CD4-positive, CD25-positive, alpha-beta regulatory T cell (primary cell): ENCODE results near the gene FAM234A. TPM values are rescaled to one million over a fixed set of nuclear protein-coding genes. Genes with fewer than 3 reads are reported as not detected.
"Not testable (repeated sequence)": the region's sequence is repeated elsewhere in the genome, so short reads cannot be mapped to it uniquely, and the experiment has no call there.

Source experiments
- ATAC-seq, 2 donors: fragments of 150-1000 bp; cut with Tn5 transposase; one replicate each; pipeline ENCODE4 v1.10.0; 2021; ENCODE audit warnings: low read depth in 2 of 2, moderate number of reproducible peaks in 2 of 2, moderate library complexity in 1 of 2
- DNase-seq, 3 donors: peaks; one replicate each; pipeline versions ENCODE4 v3.0.0 to v3.0.0-alpha.2; 2012 to 2022; ENCODE audit warnings: mixed read lengths in 1 of 3
- H3K27ac ChIP-seq: one replicate; pipeline ENCODE4 v1.7.0; 2013; ENCODE audit warnings: mild to moderate bottlenecking, low read length; ENCODE audit not compliant: insufficient read depth, poor library complexity, severe bottlenecking
- H3K27me3 ChIP-seq: one replicate; pipeline ENCODE4 v1.7.0; 2013; ENCODE audit warnings: low read length; ENCODE audit not compliant: control insufficient read depth, insufficient read depth
- H3K36me3 ChIP-seq: one replicate; pipeline ENCODE4 v1.7.0; 2013; ENCODE audit warnings: mild to moderate bottlenecking, low read length, moderate library complexity; ENCODE audit not compliant: control insufficient read depth, insufficient read depth
- H3K4me1 ChIP-seq: 2 replicates; pipeline ENCODE4 v1.7.0; 2013; ENCODE audit warnings: mild to moderate bottlenecking, low read length; ENCODE audit not compliant: insufficient read depth, control insufficient read depth, poor library complexity, severe bottlenecking
- H3K4me3 ChIP-seq: one replicate; pipeline ENCODE4 v1.7.0; 2013; ENCODE audit warnings: low read depth, mild to moderate bottlenecking, low read length, moderate library complexity
- H3K9me3 ChIP-seq, 2 experiments: 1 replicate in 1 of 2; 2 replicates in 1 of 2; pipeline ENCODE4 v1.7.0; 2013; ENCODE audit warnings: low read length in 2 of 2, mild to moderate bottlenecking in 1 of 2, moderate library complexity in 1 of 2; ENCODE audit not compliant: control insufficient read depth in 2 of 2
- H3K27ac Mint-ChIP-seq, 3 donors: one replicate each; pipeline ENCODE4 v1.8.0; 2020 to 2022; ENCODE audit warnings: mild to moderate bottlenecking in 3 of 3, mixed read lengths in 3 of 3, moderate library complexity in 2 of 3
- H3K27me3 Mint-ChIP-seq: one replicate; pipeline ENCODE4 v1.8.0; 2022; ENCODE audit warnings: mild to moderate bottlenecking, mixed read lengths
- H3K36me3 Mint-ChIP-seq: one replicate; pipeline ENCODE4 v1.8.0; 2020; ENCODE audit warnings: mixed read lengths
- H3K4me1 Mint-ChIP-seq, 4 donors: one replicate each; pipeline ENCODE4 v1.8.0; 2020 to 2022; ENCODE audit warnings: mixed read lengths in 4 of 4, mild to moderate bottlenecking in 1 of 4
- H3K4me3 Mint-ChIP-seq, 4 donors: one replicate each; pipeline ENCODE4 v1.8.0; 2020 to 2022; ENCODE audit warnings: mild to moderate bottlenecking in 4 of 4, mixed read lengths in 4 of 4, moderate library complexity in 3 of 4
- H3K9me3 Mint-ChIP-seq, 7 donors: one replicate each; pipeline ENCODE4 v1.8.0; 2020 to 2022; ENCODE audit warnings: mixed read lengths in 7 of 7, mild to moderate bottlenecking in 3 of 7, moderate library complexity in 2 of 7
- polyA plus RNA-seq, 4 donors: library from polyadenylated mRNA; unstranded; fragments of 300-500 nt; fragmentation: Illumina TruSeq; gene quantifications; one replicate each; pipeline ENCODE4 v1.2.3, GENCODE V29; 2021
- total RNA-seq: library from RNA; stranded (reverse); gene quantifications from one replicate; pipeline ENCODE4 v1.2.3, GENCODE V29; 2022

Gene FAM234A
- total and polyA plus RNA-seq, 5 donors from 2014 or later, result 15.3 to 26.5 (median 22.1) TPM

- Mint-ChIP-seq H3K4me1 (peaks cover 4 to 15% (median 11%) of the 10 kb centered on the region in 4 donors), H3K9me3 (no peaks in the 10 kb centered on the region), H3K27ac (peak overlapping the region in 1 of 3 donors; percentile 59), H3K27me3 (no peaks in the 10 kb centered on the region), H3K36me3 (peaks cover 18% of the 10 kb centered on the region), H3K4me3 (no peak overlapping the region)
- no peak overlapping the region for H3K27ac ChIP-seq
- no peak overlapping the region for H3K4me3 ChIP-seq
- DNase-seq (no peak), ATAC-seq (no peak)
- H3K4me1 ChIP-seq, result no peaks in the 10 kb centered on the region
- no peaks in the 10 kb centered on the region for H3K27me3 ChIP-seq
- no peaks in the 10 kb centered on the region for H3K9me3 ChIP-seq
- H3K36me3 ChIP-seq, result peaks cover 69% of the 10 kb centered on the region
Measured at GRCh38 chr16:212999-213398, 21.6 kb upstream of the FAM234A start.

GRCh38 chr16:220021-220420, 14.6 kb upstream of the FAM234A start:
- Histone ChIP-seq H3K27ac (no peak overlapping the region), H3K36me3 (peaks cover 70% of the 10 kb centered on the region), H3K4me3 (no peak overlapping the region), H3K27me3 (no peaks in the 10 kb centered on the region), H3K4me1 (no peaks in the 10 kb centered on the region), H3K9me3 (no peaks in the 10 kb centered on the region)
- no peak for ATAC-seq
- DNase-seq, result no peak
- Mint-ChIP-seq H3K27ac (no peak overlapping the region), H3K9me3 (no peaks in the 10 kb centered on the region), H3K36me3 (peaks cover 19% of the 10 kb centered on the region), H3K27me3 (no peaks in the 10 kb centered on the region), H3K4me3 (no peak overlapping the region), H3K4me1 (peaks cover 0 to 19% (median 10%) of the 10 kb centered on the region in 4 donors)

GRCh38 chr16:228151-228851, 6.3 kb upstream of the FAM234A start:
- Mint-ChIP-seq H3K27ac (peak overlapping the region; percentile 50 to 95 (median 87)), H3K27me3 (no peaks in the 10 kb centered on the region), H3K9me3 (no peaks in the 10 kb centered on the region), H3K4me3 (peak overlapping the region; percentile 90 to 95 (median 92)), H3K4me1 (peaks cover 20 to 36% (median 28%) of the 10 kb centered on the region in 4 donors), H3K36me3 (peaks cover 22% of the 10 kb centered on the region)
- Histone ChIP-seq H3K27ac (peak overlapping the region; percentile 94), H3K4me1 (peaks cover 28% of the 10 kb centered on the region), H3K36me3 (peaks cover 34% of the 10 kb centered on the region), H3K27me3 (no peaks in the 10 kb centered on the region), H3K9me3 (no peaks in the 10 kb centered on the region), H3K4me3 (peak overlapping the region; percentile 69)
- DNase-seq (peak in 2 of 3 donors; percentile 18 to 54), ATAC-seq (peak in 1 of 2 donors; percentile 9)

- peaks cover 29% of the 10 kb centered on the region for H3K4me1 ChIP-seq
- Mint-ChIP-seq H3K27ac (peak within 1 kb of the TSS; percentile 52 to 95 (median 87)), H3K27me3 (no peaks in the 10 kb centered on the region), H3K4me3 (peak within 1 kb of the TSS; percentile 90 to 95 (median 92)), H3K36me3 (peaks cover 22% of the 10 kb centered on the region), H3K9me3 (no peaks in the 10 kb centered on the region), H3K4me1 (peaks cover 20 to 36% (median 29%) of the 10 kb centered on the region in 4 donors)
- ATAC-seq (peak; percentile 91), DNase-seq (peak; percentile 77 to 89 (median 85))
- no peaks in the 10 kb centered on the region for H3K9me3 ChIP-seq
- no peaks in the 10 kb centered on the region for H3K27me3 ChIP-seq
- peak within 1 kb of the TSS; percentile 94 for H3K27ac ChIP-seq
- peak within 1 kb of the TSS; percentile 71 for H3K4me3 ChIP-seq
- H3K36me3 ChIP-seq, result peaks cover 26% of the 10 kb centered on the region
Measured at GRCh38 chr16:228852-229730, 5.5 kb upstream of the FAM234A start, which contains the start of gene LUC7L. Gene LUC7L (minus strand): TSS chr16:229449. CDS start chr16:229339, 110 bp downstream.

- Mint-ChIP-seq H3K36me3 (peaks cover 22% of the 10 kb centered on the region), H3K27ac (peak overlapping the region in 2 of 3 donors; percentile 62 to 87), H3K4me3 (peak overlapping the region; percentile 86 to 93 (median 91)), H3K27me3 (no peaks in the 10 kb centered on the region), H3K9me3 (no peaks in the 10 kb centered on the region), H3K4me1 (peaks cover 20 to 41% (median 29%) of the 10 kb centered on the region in 4 donors)
- no peak for DNase-seq
- Histone ChIP-seq H3K27ac (peak overlapping the region; percentile 94), H3K4me3 (peak overlapping the region; percentile 71), H3K4me1 (peaks cover 33% of the 10 kb centered on the region), H3K27me3 (no peaks in the 10 kb centered on the region), H3K36me3 (peaks cover 23% of the 10 kb centered on the region), H3K9me3 (no peaks in the 10 kb centered on the region)
- ATAC-seq, result no peak
Measured at GRCh38 chr16:229731-230281, 4.8 kb upstream of the FAM234A start.

DNA sequence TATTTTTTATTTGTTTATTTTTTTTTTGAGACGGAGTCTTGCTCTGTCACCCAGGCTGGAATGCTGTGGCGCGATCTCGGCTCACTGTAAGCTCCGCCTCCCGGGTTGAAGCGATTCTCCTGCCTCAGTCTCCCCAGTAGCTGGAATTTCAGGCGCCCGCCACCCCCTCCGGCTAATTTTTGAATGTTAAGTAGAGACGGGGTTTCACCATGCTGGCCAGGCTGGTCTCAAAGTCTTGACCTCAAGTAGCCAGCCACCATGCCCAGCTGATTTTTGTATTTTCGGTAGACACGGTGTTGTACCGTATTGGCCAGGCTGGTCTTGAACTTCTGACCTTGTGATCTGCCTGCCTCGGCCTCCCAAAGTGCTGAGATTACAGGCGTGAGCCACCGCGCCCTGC, 4.3 kb upstream of the FAM234A start:
- not testable (repeated sequence) for H3K4me3 ChIP-seq, H3K9me3 Mint-ChIP-seq, DNase-seq, H3K9me3 ChIP-seq, H3K27me3 ChIP-seq, H3K27ac ChIP-seq, H3K27me3 Mint-ChIP-seq, ATAC-seq
- peaks cover 22% of the 10 kb centered on the region for H3K36me3 Mint-ChIP-seq
- H3K4me1 ChIP-seq, result peaks cover 36% of the 10 kb centered on the region
- peak overlapping the region in 1 of 3 donors; percentile 52 for H3K27ac Mint-ChIP-seq
- peak overlapping the region in 2 of 4 donors; percentile 51 to 93 for H3K4me3 Mint-ChIP-seq
- H3K36me3 ChIP-seq, result peaks cover 20% of the 10 kb centered on the region
- H3K4me1 Mint-ChIP-seq, result peaks cover 20 to 45% (median 34%) of the 10 kb centered on the region in 4 donors

DNA sequence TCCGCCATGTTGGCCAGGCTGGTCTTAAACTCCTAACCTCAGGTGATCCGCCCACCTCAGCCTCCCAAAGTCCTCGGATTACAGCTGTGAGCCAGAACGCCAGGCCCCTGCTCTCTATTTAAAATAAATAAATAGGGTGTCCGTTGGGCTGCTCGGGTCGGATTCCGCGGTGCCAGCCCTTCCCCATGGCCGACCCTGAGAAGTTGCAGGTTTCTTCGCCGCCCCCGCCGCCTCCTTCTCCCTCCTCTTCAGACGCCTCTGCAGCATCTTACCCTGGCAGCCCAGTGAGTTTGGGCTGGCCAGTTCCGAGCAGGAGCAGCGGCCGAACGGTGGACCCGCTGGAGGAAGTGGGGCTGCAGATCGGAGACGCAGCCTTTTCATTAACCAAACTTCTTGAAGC, 3.7 kb upstream of the FAM234A start:
- Mint-ChIP-seq H3K27me3 (peaks cover 5% of the 10 kb centered on the region), H3K4me1 (peaks cover 21 to 47% (median 35%) of the 10 kb centered on the region in 4 donors), H3K4me3 (peak overlapping the region in 2 of 4 donors; percentile 51 to 64), H3K9me3 (no peaks in the 10 kb centered on the region), H3K36me3 (peaks cover 18% of the 10 kb centered on the region), H3K27ac (no peak overlapping the region)
- no peaks in the 10 kb centered on the region for H3K27me3 ChIP-seq
- H3K9me3 ChIP-seq, result no peaks in the 10 kb centered on the region
- no peak overlapping the region for H3K27ac ChIP-seq
- H3K36me3 ChIP-seq, result peaks cover 16% of the 10 kb centered on the region
- ATAC-seq, result no peak
- H3K4me1 ChIP-seq, result peaks cover 41% of the 10 kb centered on the region
- H3K4me3 ChIP-seq, result no peak overlapping the region
- DNase-seq, result no peak
